HEK293 (cell line): ENCODE measurements around the gene PA2G4.
A peak's percentile ranks its signal among the peaks of the same experiment; 100 is the strongest.

Experiments used
- EGR2 ChIP-seq: fragments of 450-650 bp; formaldehyde crosslinking; IDR thresholded peaks from 2 replicates; pipeline ENCODE4 v1.5.1; 2016; ENCODE audit warnings: low read depth, missing biosample characterization, missing genetic modification characterization
- MEIS1 ChIP-seq: sonication (generic); formaldehyde crosslinking; IDR thresholded peaks from 2 replicates; pipeline ENCODE4 v1.8.1; 2022; ENCODE audit warnings: missing genetic modification reagents, mild to moderate bottlenecking, borderline replicate concordance
- OVOL3 ChIP-seq: fragments of 450-650 bp; formaldehyde crosslinking; IDR thresholded peaks from 2 replicates; pipeline ENCODE4 v1.5.1; 2016; ENCODE audit warnings: missing biosample characterization, missing genetic modification characterization
- SCRT1 ChIP-seq: fragments of 450-650 bp; formaldehyde crosslinking; IDR thresholded peaks from 2 replicates; pipeline ENCODE4 v1.5.1; 2016; ENCODE audit warnings: missing biosample characterization, missing genetic modification characterization, borderline replicate concordance
- SETDB1 ChIP-seq: IDR thresholded peaks from one replicate; pipeline ENCODE4 v1.6.1; 2017; ENCODE audit warnings: mild to moderate bottlenecking, low read length, moderate library complexity, mixed read lengths; ENCODE audit not compliant: insufficient read length
- SP7 ChIP-seq: fragments of 450-650 bp; formaldehyde crosslinking; IDR thresholded peaks from 2 replicates; pipeline ENCODE4 v1.5.1; 2016; ENCODE audit warnings: missing biosample characterization, missing genetic modification characterization
- WT1 ChIP-seq: fragments of 450-650 bp; formaldehyde crosslinking; IDR thresholded peaks from 2 replicates; pipeline ENCODE4 v1.5.1; 2016; ENCODE audit warnings: missing biosample characterization, missing genetic modification characterization
- ZBTB20 ChIP-seq: fragments of 450-650 bp; formaldehyde crosslinking; IDR thresholded peaks from 2 replicates; pipeline ENCODE4 v1.5.1; 2016; ENCODE audit warnings: missing biosample characterization, missing genetic modification characterization
- ZEB2 ChIP-seq: fragments of 450-650 bp; formaldehyde crosslinking; IDR thresholded peaks from 2 replicates; pipeline ENCODE4 v1.5.1; 2016; ENCODE audit warnings: missing biosample characterization, missing genetic modification characterization
- ZFP37 ChIP-seq: fragments of 450-650 bp; formaldehyde crosslinking; IDR thresholded peaks from 2 replicates; pipeline ENCODE4 v1.5.1; 2016; ENCODE audit warnings: missing biosample characterization, missing genetic modification characterization
- ZNF148 ChIP-seq: fragments of 450-650 bp; formaldehyde crosslinking; IDR thresholded peaks from 2 replicates; pipeline ENCODE4 v1.5.0; 2017; ENCODE audit warnings: missing biosample characterization, missing genetic modification characterization, borderline replicate concordance
- ZNF16 ChIP-seq: fragments of 450-650 bp; formaldehyde crosslinking; IDR thresholded peaks from 2 replicates; pipeline ENCODE4 v1.5.1; 2016; ENCODE audit warnings: low read depth, missing biosample characterization, missing genetic modification characterization
- ZNF175 ChIP-seq: fragments of 450-650 bp; formaldehyde crosslinking; IDR thresholded peaks from 2 replicates; pipeline ENCODE4 v1.5.1; 2016; ENCODE audit warnings: missing biosample characterization, missing genetic modification characterization
- ZNF19 ChIP-seq: fragments of 450-650 bp; formaldehyde crosslinking; IDR thresholded peaks from 2 replicates; pipeline ENCODE4; 2016; ENCODE audit warnings: missing biosample characterization, missing genetic modification characterization, low read depth
- ZNF248 ChIP-seq: fragments of 450-650 bp; formaldehyde crosslinking; IDR thresholded peaks from 2 replicates; pipeline ENCODE4 v1.5.1; 2017; ENCODE audit warnings: missing biosample characterization, missing genetic modification characterization
- ZNF280D ChIP-seq: fragments of 450-650 bp; formaldehyde crosslinking; IDR thresholded peaks from 2 replicates; pipeline ENCODE4 v1.5.1; 2016; ENCODE audit warnings: missing biosample characterization, missing genetic modification characterization
- ZNF416 ChIP-seq: fragments of 450-650 bp; formaldehyde crosslinking; IDR thresholded peaks from 2 replicates; pipeline ENCODE4 v1.5.1; 2016; ENCODE audit warnings: missing biosample characterization, missing genetic modification characterization
- ZNF510 ChIP-seq: fragments of 450-650 bp; formaldehyde crosslinking; IDR thresholded peaks from 2 replicates; pipeline ENCODE4 v1.5.1; 2018; ENCODE audit warnings: mild to moderate bottlenecking, missing genetic modification characterization, missing biosample characterization; ENCODE audit not compliant: insufficient replicate concordance
- ZNF555 ChIP-seq: fragments of 450-650 bp; formaldehyde crosslinking; conservative IDR thresholded peaks from 2 replicates; pipeline ENCODE4 v1.5.1; 2017; ENCODE audit warnings: missing biosample characterization, mild to moderate bottlenecking, missing genetic modification characterization, inconsistent platforms
- ZNF558 ChIP-seq: fragments of 450-650 bp; formaldehyde crosslinking; IDR thresholded peaks from 2 replicates; pipeline ENCODE4 v1.5.1; 2016; ENCODE audit warnings: missing biosample characterization, missing genetic modification characterization
- ZNF560 ChIP-seq: fragments of 450-650 bp; formaldehyde crosslinking; IDR thresholded peaks from 2 replicates; pipeline ENCODE4 v1.5.1; 2017; ENCODE audit warnings: missing biosample characterization, missing genetic modification characterization, borderline replicate concordance
- ZNF660 ChIP-seq: fragments of 450-650 bp; IDR thresholded peaks from 2 replicates; pipeline ENCODE4 v1.5.1; 2018; ENCODE audit warnings: missing biosample characterization, mild to moderate bottlenecking, missing genetic modification characterization
- ZNF776 ChIP-seq: fragments of 450-650 bp; formaldehyde crosslinking; IDR thresholded peaks from 2 replicates; pipeline ENCODE4 v1.5.0; 2017; ENCODE audit warnings: missing biosample characterization, missing genetic modification characterization, borderline replicate concordance
- ZNF837 ChIP-seq: fragments of 450-650 bp; formaldehyde crosslinking; IDR thresholded peaks from 2 replicates; pipeline ENCODE4 v1.5.1; 2016; ENCODE audit warnings: missing biosample characterization, missing genetic modification characterization
- TF ChIP-seq, protein P1 (sequence below): fragments of 450-650 bp; formaldehyde crosslinking; optimal IDR thresholded peaks from 2 replicates; pipeline ENCODE3; 2016; ENCODE audit warnings: missing biosample characterization, mild to moderate bottlenecking, missing genetic modification characterization
- TF ChIP-seq, protein P2 (sequence below): fragments of 450-650 bp; formaldehyde crosslinking; conservative IDR thresholded peaks from 2 replicates; pipeline ENCODE4 v1.5.1; 2016; ENCODE audit warnings: low read depth, missing biosample characterization, missing genetic modification characterization
- TF ChIP-seq, protein P3 (sequence below): fragments of 450-650 bp; formaldehyde crosslinking; IDR thresholded peaks from 2 replicates; pipeline ENCODE4 v1.5.1; 2016; ENCODE audit warnings: missing biosample characterization, missing genetic modification characterization

PA2G4 gene

DNA sequence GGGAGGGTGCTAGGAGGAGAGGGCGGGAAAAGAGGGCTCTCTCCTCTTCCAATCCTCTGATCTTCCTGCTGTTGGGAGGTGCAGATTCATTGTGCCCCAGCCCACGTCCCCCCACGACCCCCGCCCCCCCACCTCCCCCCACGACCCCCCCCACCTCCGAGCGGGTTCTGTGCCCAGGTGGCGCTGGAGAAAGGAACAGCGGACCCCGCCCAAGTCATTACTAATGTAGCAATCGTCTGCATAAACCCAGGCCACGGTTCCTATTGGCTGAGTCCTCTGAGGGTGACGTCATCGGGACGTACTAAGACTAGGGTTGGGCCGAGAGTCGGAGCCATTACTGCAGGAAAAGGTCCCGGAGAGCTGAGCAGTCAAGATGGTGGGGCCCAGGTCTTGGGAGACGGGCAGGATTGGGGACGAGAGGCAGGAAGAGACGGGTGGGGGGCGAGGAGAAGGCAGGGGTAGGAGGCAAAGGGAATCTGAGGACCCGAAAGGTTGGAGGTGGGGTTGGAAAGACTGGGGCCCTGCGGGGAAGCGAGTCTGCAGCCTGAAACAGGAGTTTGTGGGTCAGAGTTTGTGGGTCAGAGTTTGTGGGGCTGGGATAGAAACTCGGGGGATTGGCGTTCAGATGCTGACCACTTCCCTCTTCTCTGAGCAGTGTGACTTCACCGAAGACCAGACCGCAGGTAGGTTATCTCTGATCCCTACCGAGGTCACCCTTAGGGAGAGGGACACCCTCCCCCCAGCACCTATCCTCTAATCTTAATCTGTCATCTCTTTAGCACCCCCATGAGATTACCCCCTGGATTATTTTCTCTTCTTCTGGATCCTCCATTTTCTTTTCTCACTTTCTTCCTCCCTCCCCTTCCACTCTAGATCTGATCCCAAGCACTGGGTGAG is 53.9 kb downstream of the PA2G4 start, which contains the start of gene MYL6 (continued):
- no peak for TF ChIP-seq ZNF776 (tag by site-specific recombination)
- peak; percentile 93 for TF ChIP-seq SP7 (tag by site-specific recombination)
- peak; percentile 71; the same call in 1 of the 2 replicates for TF ChIP-seq ZNF837 (tag by site-specific recombination)
- TF ChIP-seq ZNF560, result no peak
- no peak for TF ChIP-seq ZNF175 (tag by site-specific recombination)
- TF ChIP-seq ZNF416 (tag by site-specific recombination), result no peak
- TF ChIP-seq, protein P1, sequence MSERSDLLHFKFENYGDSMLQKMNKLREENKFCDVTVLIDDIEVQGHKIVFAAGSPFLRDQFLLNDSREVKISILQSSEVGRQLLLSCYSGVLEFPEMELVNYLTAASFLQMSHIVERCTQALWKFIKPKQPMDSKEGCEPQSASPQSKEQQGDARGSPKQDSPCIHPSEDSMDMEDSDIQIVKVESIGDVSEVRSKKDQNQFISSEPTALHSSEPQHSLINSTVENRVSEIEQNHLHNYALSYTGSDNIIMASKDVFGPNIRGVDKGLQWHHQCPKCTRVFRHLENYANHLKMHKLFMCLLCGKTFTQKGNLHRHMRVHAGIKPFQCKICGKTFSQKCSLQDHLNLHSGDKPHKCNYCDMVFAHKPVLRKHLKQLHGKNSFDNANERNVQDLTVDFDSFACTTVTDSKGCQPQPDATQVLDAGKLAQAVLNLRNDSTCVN (tag by site-specific recombination), result peak; percentile 24
- no peak for TF ChIP-seq ZNF19 (tag by site-specific recombination)
- no peak for TF ChIP-seq ZNF510 (tag by site-specific recombination)
- no peak for TF ChIP-seq ZNF248
- no peak for TF ChIP-seq SETDB1
- TF ChIP-seq, protein P2, sequence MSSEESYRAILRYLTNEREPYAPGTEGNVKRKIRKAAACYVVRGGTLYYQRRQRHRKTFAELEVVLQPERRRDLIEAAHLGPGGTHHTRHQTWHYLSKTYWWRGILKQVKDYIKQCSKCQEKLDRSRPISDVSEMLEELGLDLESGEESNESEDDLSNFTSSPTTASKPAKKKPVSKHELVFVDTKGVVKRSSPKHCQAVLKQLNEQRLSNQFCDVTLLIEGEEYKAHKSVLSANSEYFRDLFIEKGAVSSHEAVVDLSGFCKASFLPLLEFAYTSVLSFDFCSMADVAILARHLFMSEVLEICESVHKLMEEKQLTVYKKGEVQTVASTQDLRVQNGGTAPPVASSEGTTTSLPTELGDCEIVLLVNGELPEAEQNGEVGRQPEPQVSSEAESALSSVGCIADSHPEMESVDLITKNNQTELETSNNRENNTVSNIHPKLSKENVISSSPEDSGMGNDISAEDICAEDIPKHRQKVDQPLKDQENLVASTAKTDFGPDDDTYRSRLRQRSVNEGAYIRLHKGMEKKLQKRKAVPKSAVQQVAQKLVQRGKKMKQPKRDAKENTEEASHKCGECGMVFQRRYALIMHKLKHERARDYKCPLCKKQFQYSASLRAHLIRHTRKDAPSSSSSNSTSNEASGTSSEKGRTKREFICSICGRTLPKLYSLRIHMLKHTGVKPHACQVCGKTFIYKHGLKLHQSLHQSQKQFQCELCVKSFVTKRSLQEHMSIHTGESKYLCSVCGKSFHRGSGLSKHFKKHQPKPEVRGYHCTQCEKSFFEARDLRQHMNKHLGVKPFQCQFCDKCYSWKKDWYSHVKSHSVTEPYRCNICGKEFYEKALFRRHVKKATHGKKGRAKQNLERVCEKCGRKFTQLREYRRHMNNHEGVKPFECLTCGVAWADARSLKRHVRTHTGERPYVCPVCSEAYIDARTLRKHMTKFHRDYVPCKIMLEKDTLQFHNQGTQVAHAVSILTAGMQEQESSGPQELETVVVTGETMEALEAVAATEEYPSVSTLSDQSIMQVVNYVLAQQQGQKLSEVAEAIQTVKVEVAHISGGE (tag by site-specific recombination), result peak; percentile 24; the same call in 1 of the 2 replicates
- no peak for TF ChIP-seq EGR2 (tag by site-specific recombination)
- peak; percentile 79; the same call in 1 of the 2 replicates for TF ChIP-seq ZNF148 (tag by site-specific recombination)
- TF ChIP-seq, protein P3, sequence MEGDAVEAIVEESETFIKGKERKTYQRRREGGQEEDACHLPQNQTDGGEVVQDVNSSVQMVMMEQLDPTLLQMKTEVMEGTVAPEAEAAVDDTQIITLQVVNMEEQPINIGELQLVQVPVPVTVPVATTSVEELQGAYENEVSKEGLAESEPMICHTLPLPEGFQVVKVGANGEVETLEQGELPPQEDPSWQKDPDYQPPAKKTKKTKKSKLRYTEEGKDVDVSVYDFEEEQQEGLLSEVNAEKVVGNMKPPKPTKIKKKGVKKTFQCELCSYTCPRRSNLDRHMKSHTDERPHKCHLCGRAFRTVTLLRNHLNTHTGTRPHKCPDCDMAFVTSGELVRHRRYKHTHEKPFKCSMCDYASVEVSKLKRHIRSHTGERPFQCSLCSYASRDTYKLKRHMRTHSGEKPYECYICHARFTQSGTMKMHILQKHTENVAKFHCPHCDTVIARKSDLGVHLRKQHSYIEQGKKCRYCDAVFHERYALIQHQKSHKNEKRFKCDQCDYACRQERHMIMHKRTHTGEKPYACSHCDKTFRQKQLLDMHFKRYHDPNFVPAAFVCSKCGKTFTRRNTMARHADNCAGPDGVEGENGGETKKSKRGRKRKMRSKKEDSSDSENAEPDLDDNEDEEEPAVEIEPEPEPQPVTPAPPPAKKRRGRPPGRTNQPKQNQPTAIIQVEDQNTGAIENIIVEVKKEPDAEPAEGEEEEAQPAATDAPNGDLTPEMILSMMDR (tag by site-specific recombination), result peak; percentile 30
- peak; percentile 32; the same call in 1 of the 2 replicates for TF ChIP-seq ZBTB20 (tag by site-specific recombination)
- TF ChIP-seq OVOL3 (tag by site-specific recombination), result peak; percentile 62
- TF ChIP-seq MEIS1 (CRISPR knock-in tag), result no peak
- TF ChIP-seq ZNF558 (tag by site-specific recombination), result peak; percentile 65; the same call in 1 of the 2 replicates
- peak; percentile 68 for TF ChIP-seq ZNF660
- peak; percentile 85; the same call in 1 of the 2 replicates for TF ChIP-seq ZNF280D (tag by site-specific recombination)
- peak; percentile 68 for TF ChIP-seq WT1 (tag by site-specific recombination)
- peak; percentile 97 for TF ChIP-seq ZFP37 (tag by site-specific recombination)
- TF ChIP-seq ZNF16 (tag by site-specific recombination), result no peak; the same call in 1 of the 2 replicates
- peak; percentile 11; the same call in 1 of the 2 replicates for TF ChIP-seq SCRT1 (tag by site-specific recombination)
- TF ChIP-seq ZEB2 (tag by site-specific recombination), result peak; percentile 60; the same call in 1 of the 2 replicates
- no peak for TF ChIP-seq ZNF555 (tag by site-specific recombination)
